Adrenal gland (tissue), 5 donors: ENCODE measurements around the gene TUB.

ENCODE experiments used
- CTCF ChIP-seq, 6 experiments: fragments of 450-650 bp in 4 of 6; fragments of 200-600 bp in 2 of 6; sonication (generic) in 1 of 6; IDR thresholded peaks; 1 replicate in 5 of 6; 2 replicates in 1 of 6; pipeline versions ENCODE4 v1.5.1 to v1.8.0; 2016 to 2021; ENCODE audit warnings: antibody characterized with exemption in 6 of 6, mild to moderate bottlenecking in 2 of 6, moderate library complexity in 1 of 6
- POLR2A ChIP-seq, 2 donors: fragments of 450-650 bp; IDR thresholded peaks; one replicate each; pipeline ENCODE4 v1.6.1; 2017; ENCODE audit warnings: antibody characterized with exemption in 2 of 2, mild to moderate bottlenecking in 2 of 2, moderate library complexity in 1 of 2
- donor health status: DM: no; HTN: no; CAD: no.

- no peak for TF ChIP-seq CTCF (IDR thresholded peaks at IDR 0.05)
- TF ChIP-seq POLR2A (IDR thresholded peaks at IDR 0.05): no peak
These were observed 13.0 kb downstream of the TUB start for GRCh38 chr11:8093931-8094575.
